ENCODE data around the gene ZP4. TPM values are rescaled to one million over a fixed set of nuclear protein-coding genes. Genes with fewer than 3 reads are reported as not detected.

The ZP4 gene
- not detected for total RNA-seq

GRCh38 chr1:237890822-237891221, at the start of gene ZP4:
TSS of gene ZP4 (minus strand) at chr1:237890922. CDS start at chr1:237890635, 287 bp downstream.

Data from metanephros (tissue), 1 donor.